Skeletal muscle tissue (tissue), 4 donors: ENCODE results near the gene MCTP2. TPM values are rescaled to one million over a fixed set of nuclear protein-coding genes. Genes with fewer than 3 reads are reported as not detected.

ENCODE experiments used
- H3K27ac ChIP-seq: one replicate; pipeline ENCODE4 v1.7.0; 2013; ENCODE audit warnings: mild to moderate bottlenecking, low read depth, low read length, inconsistent platforms
- H3K27me3 ChIP-seq, 3 donors: one replicate each; pipeline ENCODE4 v1.7.0; 2013; ENCODE audit warnings: low read length in 3 of 3; ENCODE audit not compliant: control insufficient read depth in 3 of 3, insufficient read depth in 3 of 3
- H3K36me3 ChIP-seq, 3 donors: one replicate each; pipeline ENCODE4 v1.7.0; 2013; ENCODE audit warnings: low read length in 3 of 3; ENCODE audit not compliant: control insufficient read depth in 3 of 3, insufficient read depth in 3 of 3
- H3K4me1 ChIP-seq, 3 donors: one replicate each; pipeline ENCODE4 v1.7.0; 2013; ENCODE audit warnings: low read length in 3 of 3, mild to moderate bottlenecking in 3 of 3; ENCODE audit not compliant: control insufficient read depth in 3 of 3, insufficient read depth in 3 of 3
- H3K4me3 ChIP-seq, 3 donors: one replicate each; pipeline ENCODE4 v1.7.0; 2013; ENCODE audit warnings: low read length in 3 of 3
- H3K9ac ChIP-seq, 3 donors: one replicate each; pipeline ENCODE4 v1.7.0; 2013; ENCODE audit warnings: low read length in 3 of 3, mild to moderate bottlenecking in 3 of 3, moderate library complexity in 2 of 3, low read depth in 1 of 3
- H3K9me3 ChIP-seq, 3 donors: one replicate each; pipeline ENCODE4 v1.7.0; 2013; ENCODE audit warnings: low read length in 3 of 3; ENCODE audit not compliant: control insufficient read depth in 3 of 3
- total RNA-seq: library from RNA; depleted of rRNA; stranded (reverse); fragments of >200 nt; gene quantifications from one replicate; pipeline ENCODE4 v1.2.3, GENCODE V29; 2014
- donor health status: Osteomylitis.

Gene MCTP2
- total RNA-seq = 2.1 TPM

GRCh38 chr15:94230883-94231722 lies at the start of gene MCTP2:
TSS of gene MCTP2 (plus strand) at chr15:94231561. CDS start at chr15:94298266, 66,705 bp downstream.
- Histone ChIP-seq H3K9ac (peak within 1 kb of the TSS in 2 of 3 donors; percentile 34 to 36), H3K9me3 (no peaks in the 10 kb centered on the region), H3K4me3 (peak within 1 kb of the TSS; percentile 69 to 71 (median 71)), H3K27me3 (peaks cover 13 to 21% (median 20%) of the 10 kb centered on the region in 3 donors), H3K36me3 (no peaks in the 10 kb centered on the region), H3K4me1 (peaks cover 5 to 6% (median 5%) of the 10 kb centered on the region in 3 donors), H3K27ac (no peak within 1 kb of the TSS)

GRCh38 chr15:94182883-94183282 lies 48.5 kb upstream of the MCTP2 start:
- Histone ChIP-seq H3K9ac (no peak overlapping the region), H3K4me3 (no peak overlapping the region), H3K9me3 (no peaks in the 10 kb centered on the region), H3K4me1 (no peaks in the 10 kb centered on the region), H3K27me3 (no peaks in the 10 kb centered on the region), H3K36me3 (no peaks in the 10 kb centered on the region), H3K27ac (no peak overlapping the region)

DNA sequence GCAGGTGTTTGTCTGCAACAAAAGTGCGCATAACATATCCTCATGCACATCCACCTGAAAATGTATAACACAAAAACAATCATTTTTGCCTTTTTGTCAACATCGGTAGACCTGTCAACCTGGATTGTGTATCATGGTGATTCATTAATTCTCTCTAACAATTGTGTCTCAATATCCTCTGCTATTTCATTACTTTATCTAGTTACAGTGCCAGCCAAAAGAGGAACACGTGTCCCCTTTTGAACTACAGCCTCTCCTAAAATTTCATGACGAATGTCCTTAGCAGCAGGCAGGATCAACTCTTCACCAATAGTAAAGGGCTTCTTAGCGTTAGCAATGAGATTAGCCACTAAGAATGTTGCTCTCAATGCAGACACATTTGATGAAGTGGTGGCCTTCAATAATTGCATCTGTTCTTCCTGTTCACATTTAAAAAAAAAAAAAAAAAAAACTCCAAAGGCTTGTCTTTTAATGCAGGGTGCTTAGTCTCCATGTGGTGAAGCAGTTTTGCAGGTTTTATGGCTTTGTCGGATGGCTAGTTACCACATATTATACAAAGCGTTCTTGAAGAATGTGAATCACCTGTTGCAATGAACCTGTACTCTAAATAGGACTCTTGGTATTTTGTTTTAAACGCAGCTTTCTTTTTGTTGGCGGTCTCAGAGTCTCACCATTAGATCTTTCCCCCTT lies 45.7 kb upstream of the MCTP2 start:
- Histone ChIP-seq H3K27me3 (no peaks in the 10 kb centered on the region), H3K9ac (no peak overlapping the region), H3K9me3 (no peaks in the 10 kb centered on the region), H3K27ac (no peak overlapping the region), H3K4me3 (no peak overlapping the region), H3K4me1 (no peaks in the 10 kb centered on the region), H3K36me3 (no peaks in the 10 kb centered on the region)

DNA sequence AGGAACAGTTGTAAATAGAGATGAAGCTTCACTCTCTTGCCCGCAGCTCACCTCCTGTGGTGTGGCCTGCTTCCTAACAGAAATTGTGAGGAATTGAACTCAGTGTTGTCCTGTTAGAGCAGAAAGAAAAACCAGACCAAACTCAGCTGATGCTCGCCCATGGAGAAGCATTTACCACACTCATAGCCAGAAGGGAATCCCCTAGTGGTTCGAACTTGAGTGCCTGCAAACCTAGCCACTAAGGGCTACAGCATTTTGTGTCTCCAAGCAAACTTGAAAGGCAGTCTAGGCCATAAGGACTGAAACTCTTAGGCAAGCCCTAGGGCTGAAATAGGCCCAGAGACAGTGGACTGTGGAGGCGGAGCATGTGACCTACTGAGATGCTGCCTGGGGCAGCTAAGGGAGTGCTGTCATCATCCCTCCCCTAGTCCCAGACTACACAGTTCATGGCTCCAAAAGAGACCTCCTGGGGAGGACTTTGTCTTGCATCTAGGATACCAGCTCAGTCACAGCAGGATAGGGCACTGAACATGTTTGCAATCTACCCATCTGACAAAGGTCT lies 44.5 kb upstream of the MCTP2 start:
- H3K36me3 ChIP-seq = no peaks in the 10 kb centered on the region
- no peaks in the 10 kb centered on the region for H3K9me3 ChIP-seq
- H3K27ac ChIP-seq = no peak overlapping the region
- H3K27me3 ChIP-seq = no peaks in the 10 kb centered on the region
- no peaks in the 10 kb centered on the region for H3K4me1 ChIP-seq
- H3K4me3 ChIP-seq = no peak overlapping the region
- H3K9ac ChIP-seq = no peak overlapping the region

DNA sequence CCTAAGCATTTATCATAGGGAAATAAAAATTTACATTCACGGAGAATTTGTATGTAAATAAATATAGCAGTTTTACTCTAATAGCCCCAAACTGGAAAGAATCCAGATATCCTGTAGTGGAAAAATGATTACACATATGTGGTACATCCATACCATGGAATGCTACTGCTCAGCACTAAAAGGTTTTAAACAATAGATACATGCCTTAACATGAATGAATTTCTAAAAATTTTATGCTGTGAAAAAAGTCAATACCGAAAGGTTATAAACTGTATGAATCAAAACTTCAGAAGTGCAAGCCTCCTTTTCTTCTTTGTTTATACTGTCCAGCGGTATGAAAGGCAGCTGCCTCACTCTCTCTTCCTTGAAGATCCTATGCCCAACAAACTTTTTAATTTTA lies 37.5 kb upstream of the MCTP2 start:
- Histone ChIP-seq H3K27me3 (no peaks in the 10 kb centered on the region), H3K9me3 (no peaks in the 10 kb centered on the region), H3K4me3 (no peak overlapping the region), H3K9ac (no peak overlapping the region), H3K36me3 (no peaks in the 10 kb centered on the region), H3K27ac (no peak overlapping the region), H3K4me1 (no peaks in the 10 kb centered on the region)

DNA sequence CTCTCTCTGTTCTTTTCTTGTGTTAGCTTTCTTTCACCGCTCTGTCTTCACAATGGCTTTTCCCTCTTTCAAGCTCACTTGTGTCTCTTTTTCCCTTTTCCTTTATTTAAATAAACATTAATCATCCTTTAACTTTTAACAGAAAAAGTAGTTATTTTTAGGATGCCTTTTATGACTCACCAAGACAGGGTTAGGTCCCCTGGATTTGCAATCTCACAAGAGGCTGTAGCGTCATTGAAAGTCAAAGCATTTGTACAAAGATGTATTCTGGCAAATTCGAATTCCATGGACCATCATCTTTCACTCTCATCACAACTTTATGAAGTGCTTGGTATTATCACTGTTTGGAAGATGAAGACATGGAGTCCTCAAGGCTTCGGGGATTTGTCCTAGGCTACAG lies 34.8 kb upstream of the MCTP2 start:
- no peak overlapping the region for H3K4me3 ChIP-seq
- H3K4me1 ChIP-seq = no peaks in the 10 kb centered on the region
- H3K27ac ChIP-seq = no peak overlapping the region

GRCh38 chr15:94198633-94199032 lies 32.7 kb upstream of the MCTP2 start:
- H3K27ac ChIP-seq = no peak overlapping the region
- no peak overlapping the region for H3K4me3 ChIP-seq
- no peaks in the 10 kb centered on the region for H3K36me3 ChIP-seq

More for the DNA sequence above, 34.8 kb upstream of the MCTP2 start:
- Histone ChIP-seq H3K9me3 (no peaks in the 10 kb centered on the region), H3K9ac (no peak overlapping the region), H3K36me3 (no peaks in the 10 kb centered on the region), H3K27me3 (no peaks in the 10 kb centered on the region)

DNA sequence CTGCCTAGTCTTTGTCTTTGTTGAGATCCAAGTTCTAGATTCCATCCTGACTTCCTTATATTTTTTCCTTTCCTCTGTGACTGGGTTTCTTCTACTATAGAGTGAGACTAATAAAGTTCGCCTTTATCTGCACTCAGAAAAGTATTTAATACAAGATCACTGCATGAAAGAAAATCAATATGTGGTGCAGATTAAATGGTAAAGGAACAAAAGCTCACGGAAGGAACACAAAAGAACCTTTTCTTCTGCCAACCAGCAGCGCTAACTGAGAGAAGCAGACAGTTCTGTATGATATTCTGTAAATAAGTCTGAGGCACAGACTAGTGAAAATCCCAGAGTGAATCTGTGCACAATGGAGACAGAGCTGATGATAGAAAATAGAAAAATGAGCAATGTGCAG lies 31.6 kb upstream of the MCTP2 start:
- H3K4me3 ChIP-seq = no peak overlapping the region
- H3K9ac ChIP-seq = no peak overlapping the region
- no peaks in the 10 kb centered on the region for H3K27me3 ChIP-seq
- H3K4me1 ChIP-seq = no peaks in the 10 kb centered on the region
- H3K27ac ChIP-seq = no peak overlapping the region
- no peaks in the 10 kb centered on the region for H3K36me3 ChIP-seq
- H3K9me3 ChIP-seq = no peaks in the 10 kb centered on the region

More at GRCh38 chr15:94198633-94199032, 32.7 kb upstream of the MCTP2 start:
- no peaks in the 10 kb centered on the region for H3K27me3 ChIP-seq
- H3K4me1 ChIP-seq = no peaks in the 10 kb centered on the region
- no peaks in the 10 kb centered on the region for H3K9me3 ChIP-seq
- no peak overlapping the region for H3K9ac ChIP-seq

GRCh38 chr15:94203306-94203705 lies 28.1 kb upstream of the MCTP2 start:
- Histone ChIP-seq H3K4me1 (no peaks in the 10 kb centered on the region), H3K4me3 (no peak overlapping the region), H3K27ac (no peak overlapping the region), H3K27me3 (no peaks in the 10 kb centered on the region), H3K36me3 (no peaks in the 10 kb centered on the region), H3K9ac (no peak overlapping the region), H3K9me3 (no peaks in the 10 kb centered on the region)

DNA sequence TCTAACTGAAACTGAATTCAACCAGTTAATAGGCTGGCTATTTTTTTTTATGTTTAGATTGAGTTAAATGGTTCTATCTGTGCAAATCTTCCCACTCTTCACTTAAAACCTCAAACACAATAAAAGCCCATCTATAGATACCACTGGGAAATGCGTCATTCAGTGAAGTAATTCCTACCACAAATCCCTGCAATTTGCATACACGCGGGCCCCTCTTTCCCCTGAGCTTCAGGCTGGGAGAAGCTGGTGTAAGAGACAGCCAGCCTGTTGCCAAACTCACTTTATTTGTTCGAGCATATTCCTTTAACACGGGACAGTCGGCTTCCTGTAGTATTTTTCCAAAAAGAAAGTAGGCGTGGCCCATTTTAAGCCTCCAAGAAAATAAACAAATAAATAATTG lies 26.0 kb upstream of the MCTP2 start:
- Histone ChIP-seq H3K9me3 (no peaks in the 10 kb centered on the region), H3K4me3 (no peak overlapping the region), H3K9ac (no peak overlapping the region), H3K4me1 (no peaks in the 10 kb centered on the region), H3K27me3 (no peaks in the 10 kb centered on the region), H3K36me3 (no peaks in the 10 kb centered on the region), H3K27ac (no peak overlapping the region)
